GM12865 (cell line): ENCODE data around the gene CNN3.

Experiments
- DNase-seq: peaks from one replicate; pipeline ENCODE4 v3.0.0; 2010; ENCODE audit warnings: low read depth
- H3K4me3 ChIP-seq: 2 replicates; pipeline ENCODE4 v1.5.1; 2011; ENCODE audit warnings: mild to moderate bottlenecking, low read depth, low read length, control low read depth
- CTCF ChIP-seq: IDR thresholded peaks from 2 replicates; pipeline ENCODE4 v1.5.1; 2011; ENCODE audit warnings: low read length, control low read depth, low read depth, inconsistent platforms; ENCODE audit not compliant: insufficient read depth; ENCODE audit errors: missing control alignments

The CNN3 gene

GRCh38 chr1:94901841-94902240 is 25.1 kb downstream of the CNN3 start:
- no peak overlapping the region for H3K4me3 ChIP-seq
- DNase-seq = no peak
- TF ChIP-seq CTCF = no peak

- TF ChIP-seq CTCF = no peak
- no peak overlapping the region for H3K4me3 ChIP-seq
- no peak for DNase-seq
These were observed 27.2 kb downstream of the CNN3 start for GRCh38 chr1:94899756-94900155.

GRCh38 chr1:94898491-94899385 is 28.2 kb downstream of the CNN3 start:
- no peak for DNase-seq
- no peak overlapping the region for H3K4me3 ChIP-seq
- no peak for TF ChIP-seq CTCF

DNA sequence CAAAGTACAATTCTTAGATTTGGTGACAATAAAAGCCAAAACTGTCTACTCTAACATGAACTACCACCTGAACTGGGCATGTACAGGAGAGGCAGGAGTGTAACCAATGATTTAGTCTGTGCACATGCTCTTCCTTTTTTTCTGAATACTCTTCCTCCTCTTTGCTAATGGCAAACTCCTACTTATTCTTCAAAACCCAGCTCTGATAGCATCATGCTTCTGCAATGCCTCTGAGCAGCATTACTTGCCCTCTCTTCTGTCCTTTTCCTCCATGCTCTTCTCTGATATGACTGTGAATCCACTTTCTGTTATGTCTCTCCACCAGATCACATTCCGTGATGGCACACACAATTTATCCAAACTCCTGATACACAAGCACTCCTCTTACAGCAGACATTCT is 31.4 kb downstream of the CNN3 start:
- no peak for DNase-seq
- no peak for TF ChIP-seq CTCF
- H3K4me3 ChIP-seq = no peak overlapping the region

- no peak overlapping the region for H3K4me3 ChIP-seq
- no peak for TF ChIP-seq CTCF
- no peak for DNase-seq
These were observed 32.3 kb downstream of the CNN3 start for GRCh38 chr1:94894630-94895029.

- no peak for DNase-seq
- no peak overlapping the region for H3K4me3 ChIP-seq
- TF ChIP-seq CTCF = no peak
These were observed 34.2 kb downstream of the CNN3 start for GRCh38 chr1:94892604-94893254.
